ENCODE results near the gene F2RL2. TPM values are rescaled to one million over a fixed set of nuclear protein-coding genes. Genes with fewer than 3 reads are reported as not detected.

The F2RL2 gene
- total RNA-seq = 0.05 TPM in 1 of 2 replicates, not detected in the other

DNA sequence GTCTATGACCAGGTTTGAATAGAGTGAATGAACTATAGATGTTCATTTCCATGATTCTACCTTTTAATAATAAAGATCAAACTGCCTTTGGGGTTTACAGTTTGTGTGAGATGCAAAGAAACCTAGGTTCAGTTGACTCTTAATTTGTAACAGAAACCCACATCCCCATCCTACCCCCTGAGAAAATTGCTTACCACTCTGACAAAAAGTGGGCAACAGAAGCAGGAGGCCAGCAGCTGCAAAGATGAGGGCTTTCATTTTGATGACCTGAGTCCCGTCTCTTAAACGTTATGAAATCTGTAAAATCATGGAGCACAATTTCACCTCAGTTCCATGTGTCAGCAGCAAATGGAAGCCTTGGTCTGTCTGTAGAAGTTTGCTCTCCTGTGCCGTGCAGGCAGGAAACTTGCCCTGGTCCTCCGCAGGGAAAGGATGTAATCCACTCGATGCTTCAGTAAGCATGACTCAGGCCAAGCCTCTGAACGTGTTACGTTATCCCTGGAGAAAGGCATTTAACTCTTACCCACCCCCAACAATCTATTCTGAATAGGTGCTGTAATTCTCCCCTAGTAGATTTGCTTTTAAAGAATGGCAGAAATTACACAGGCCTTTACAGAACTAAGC lies at the start of gene F2RL2:
TSS of gene F2RL2 (minus strand) at position 431 of the 624 bp plus-strand sequence. CDS start at position 258, 173 bp downstream.

Other genes starting within 250 kb of the F2RL2 start
- gene IQGAP2, start 220.1 kb downstream of the F2RL2 start, total RNA-seq = not detected in 2 replicates
- 11.0 and 23.8 TPM in 2 replicates for gene F2R, start 92.7 kb upstream of the F2RL2 start, total RNA-seq
- gene F2RL1, start 195.6 kb upstream of the F2RL2 start, total RNA-seq = 23.4 and 33.0 TPM in 2 replicates
- not detected in 2 replicates for gene S100Z, start 226.6 kb upstream of the F2RL2 start, total RNA-seq